GM10847 (cell line): ENCODE data around the gene SLC16A10.

Experiments used
- POLR2A ChIP-seq: IDR thresholded peaks from 2 replicates; pipeline ENCODE4 v1.6.1; 2011; ENCODE audit not compliant: insufficient read length; ENCODE audit errors: extremely low read depth

The SLC16A10 gene

GRCh38 chr6:111087106-111087835, at the start of gene SLC16A10:
Gene SLC16A10, plus strand, starts transcription at chr6:111087503. Its CDS starts 250 bp downstream, at chr6:111087753.
- peak; percentile 70 for TF ChIP-seq POLR2A

GRCh38 chr6:111038534-111039252, 48.6 kb upstream of the SLC16A10 start:
- TF ChIP-seq POLR2A = no peak

GRCh38 chr6:111041917-111042316, 45.4 kb upstream of the SLC16A10 start:
- TF ChIP-seq POLR2A = no peak

GRCh38 chr6:111047244-111047643, 40.1 kb upstream of the SLC16A10 start:
- no peak for TF ChIP-seq POLR2A

GRCh38 chr6:111050261-111051023, 36.9 kb upstream of the SLC16A10 start:
- TF ChIP-seq POLR2A = no peak

GRCh38 chr6:111052171-111052570, 35.1 kb upstream of the SLC16A10 start:
- TF ChIP-seq POLR2A = no peak

GRCh38 chr6:111057074-111057752, 30.1 kb upstream of the SLC16A10 start:
- no peak for TF ChIP-seq POLR2A

GRCh38 chr6:111061508-111061907, 25.8 kb upstream of the SLC16A10 start:
- TF ChIP-seq POLR2A = no peak

- no peak for TF ChIP-seq POLR2A
Measured at GRCh38 chr6:111068109-111068865, 19.0 kb upstream of the SLC16A10 start.

- TF ChIP-seq POLR2A = no peak
Measured at GRCh38 chr6:111068866-111069234, 18.5 kb upstream of the SLC16A10 start.

- no peak for TF ChIP-seq POLR2A
Measured at GRCh38 chr6:111069382-111070104, 17.8 kb upstream of the SLC16A10 start.

GRCh38 chr6:111070105-111071005, 16.9 kb upstream of the SLC16A10 start:
- no peak for TF ChIP-seq POLR2A

GRCh38 chr6:111072801-111073360, 14.4 kb upstream of the SLC16A10 start:
- no peak for TF ChIP-seq POLR2A
